HG03354 (cell line): ENCODE measurements around the gene EIF2B4.

ENCODE experiments used
- ATAC-seq: cut with Tn5 transposase; IDR thresholded peaks from one replicate; pipeline ENCODE4 v1.9.1; 2021; ENCODE audit warnings: mild to moderate bottlenecking; ENCODE audit not compliant: unreplicated experiment, poor library complexity, severe bottlenecking

The EIF2B4 gene

GRCh38 chr2:27370026-27370815 is at the start of gene EIF2B4, which contains the start of gene SNX17:
Gene EIF2B4, minus strand, starts transcription at chr2:27370338. Its CDS starts 24 bp downstream, at chr2:27370314.
Gene SNX17, plus strand, starts transcription at chr2:27370616. Its CDS starts 128 bp downstream, at chr2:27370744.
- ATAC-seq, result peak; percentile 89

- no peak for ATAC-seq
Measured at GRCh38 chr2:27416151-27416550, 46.0 kb upstream of the EIF2B4 start.

GRCh38 chr2:27412419-27413152 is 42.4 kb upstream of the EIF2B4 start:
- no peak for ATAC-seq

GRCh38 chr2:27409321-27410073 is 39.4 kb upstream of the EIF2B4 start, which contains the start of gene PPM1G:
Gene PPM1G, minus strand, starts transcription at chr2:27409591. Its CDS starts 169 bp downstream, at chr2:27409422.
- ATAC-seq, result peak; percentile 96

- peak; percentile 30 for ATAC-seq
Measured at GRCh38 chr2:27408601-27409320, 38.6 kb upstream of the EIF2B4 start.

GRCh38 chr2:27407798-27408491 is 37.8 kb upstream of the EIF2B4 start:
- ATAC-seq, result no peak

GRCh38 chr2:27400348-27401135 is 30.4 kb upstream of the EIF2B4 start:
- no peak for ATAC-seq

GRCh38 chr2:27398962-27399361 is 28.8 kb upstream of the EIF2B4 start:
- no peak for ATAC-seq

- ATAC-seq, result no peak
Measured at GRCh38 chr2:27393225-27393624, 23.1 kb upstream of the EIF2B4 start.

GRCh38 chr2:27390822-27391679 is 20.9 kb upstream of the EIF2B4 start:
- no peak for ATAC-seq

GRCh38 chr2:27381577-27382181 is 11.5 kb upstream of the EIF2B4 start:
- no peak for ATAC-seq

GRCh38 chr2:27380626-27381545 is 10.7 kb upstream of the EIF2B4 start, which contains the start of gene ZNF513:
Gene ZNF513, minus strand, starts transcription at chr2:27380734. Its CDS starts 208 bp downstream, at chr2:27380526.
- peak; percentile 90 for ATAC-seq

GRCh38 chr2:27379836-27380625 is 9.9 kb upstream of the EIF2B4 start:
- ATAC-seq, result peak; percentile 44

- ATAC-seq, result no peak
Measured at GRCh38 chr2:27379383-27379835, 9.3 kb upstream of the EIF2B4 start.

GRCh38 chr2:27378809-27379290 is 8.7 kb upstream of the EIF2B4 start:
- ATAC-seq, result no peak
